ENCODE data around the gene IFT80. TPM values are rescaled to one million over a fixed set of nuclear protein-coding genes. Genes with fewer than 3 reads are reported as not detected.

Gene IFT80
- total and polyA plus RNA-seq, 9 of the 15 experiments (the other 6 are each of a cell fraction or from before 2014, with no cell fraction given) = 6.7 to 21.1 (median 16.4) TPM

DNA sequence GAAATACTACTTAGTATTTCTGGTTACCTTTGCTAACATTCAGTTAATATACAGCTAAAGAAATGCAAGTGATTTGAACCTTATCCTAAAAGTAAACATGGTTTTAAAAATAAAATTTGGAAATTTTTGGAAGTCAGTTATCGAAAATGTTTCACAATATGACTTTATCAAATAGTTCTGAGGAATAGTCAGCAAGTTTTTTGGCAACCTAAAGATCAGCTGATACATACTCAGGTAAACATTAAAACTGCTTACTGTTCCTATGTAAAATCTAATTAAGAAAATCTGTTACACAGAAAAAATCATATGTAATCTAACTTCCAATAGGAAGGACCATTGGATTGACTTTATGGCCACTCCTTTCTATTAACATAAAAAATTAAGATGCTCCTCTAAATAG is 24.1 kb downstream of the IFT80 start:
- no peak for ATAC-seq
- intact Hi-C loops (cut with micrococcal nuclease) = no loop called here
- H3K9me1 ChIP-seq (ENCODE audit: control insufficient read depth, insufficient read depth, low read length) = no peaks in the 10 kb centered on the region
- H3K9me3 ChIP-seq (replicated peaks; ENCODE audit: control insufficient read depth, insufficient read depth, low read depth, low read length) = no peaks in the 10 kb centered on the region
- BruUV-seq (replicated peaks) = no TSS peak
- no peaks in the 10 kb centered on the region for H3K79me2 ChIP-seq (ENCODE audit: control insufficient read depth, insufficient read depth, low read length)
- no peaks in the 10 kb centered on the region; a peak in 1 of 5 replicates for H3K4me1 ChIP-seq (replicated peaks in 1 of 2; ENCODE audit: control insufficient read depth in 2 of 2, insufficient read depth in 2 of 2, low read length in 2 of 2)
- in situ Hi-C loops (cut with MboI) = no loop called here
- ChIA-PET POLR2A (no interaction called here), CTCF (ENCODE audit: low intra/inter-chr PET ratio) (no interaction called here)
- H3K27me3 ChIP-seq (ENCODE audit: control insufficient read depth in 2 of 2, insufficient read depth in 2 of 2, low read length in 2 of 2) = no peaks in the 10 kb centered on the region
- WGBS (ENCODE audit: insufficient coverage, low coverage, missing lambda C conversion rate) = 80% methylated on average over 1 of the region's 1 CpG
- H3K9ac ChIP-seq (ENCODE audit: insufficient read depth in 1 of 2, low read depth in 2 of 2, low read length in 2 of 2) = no peak overlapping the region
- no peaks in the 10 kb centered on the region for H4K20me1 ChIP-seq (replicated peaks; ENCODE audit: control insufficient read depth, insufficient read depth, low read length)
- DNase-seq (ENCODE audit: extremely low read depth in 1 of 4, low spot score in 3 of 4) = no peak
- H3K27ac ChIP-seq (ENCODE audit: extremely low read depth, low read depth, low read length) = no peak overlapping the region
- H3K4me3 ChIP-seq = no peak overlapping the region
- no peak for FAIRE-seq
- no peak overlapping the region for H3K4me2 ChIP-seq (ENCODE audit: insufficient read depth, low read length)
- no peak overlapping the region for H2AFZ ChIP-seq (ENCODE audit: low read depth, low read length)
- no peaks in the 10 kb centered on the region for H3K36me3 ChIP-seq (ENCODE audit: control insufficient read depth, insufficient read depth, low read length)
- TF ChIP-seq LCOR (CRISPR knock-in tag; IDR thresholded peaks at IDR 0.05) (no peak), TEAD1 (CRISPR knock-in tag; IDR thresholded peaks at IDR 0.05) (no peak), HDAC3 (IDR thresholded peaks at IDR 0.05; ENCODE audit: borderline replicate concordance, partially characterized antibody) (no peak), NCOA6 (IDR thresholded peaks at IDR 0.05) (no peak), BMI1 (IDR thresholded peaks at IDR 0.05; ENCODE audit: low read length) (no peak), ZNF282 (CRISPR knock-in tag; IDR thresholded peaks at IDR 0.05) (no peak), SIN3B (IDR thresholded peaks at IDR 0.05; ENCODE audit: low read depth) (no peak), THRAP3 (IDR thresholded peaks at IDR 0.05; ENCODE audit: borderline replicate concordance) (no peak), RHOXF2B (CRISPR knock-in tag; conservative IDR thresholded peaks at IDR 0.05) (no peak), FOXA1 (IDR thresholded peaks at IDR 0.05; ENCODE audit: borderline replicate concordance) (no peak), ETV5 (CRISPR knock-in tag; IDR thresholded peaks at IDR 0.05; ENCODE audit: low read depth) (no peak), MAZ (CRISPR knock-in tag; conservative IDR thresholded peaks at IDR 0.05 in 1 of 2, IDR thresholded peaks at IDR 0.05 in 1 of 2) (no peak), HDAC8 (tag; IDR thresholded peaks at IDR 0.05) (no peak)
- TF ChIP-seq, protein P1, sequence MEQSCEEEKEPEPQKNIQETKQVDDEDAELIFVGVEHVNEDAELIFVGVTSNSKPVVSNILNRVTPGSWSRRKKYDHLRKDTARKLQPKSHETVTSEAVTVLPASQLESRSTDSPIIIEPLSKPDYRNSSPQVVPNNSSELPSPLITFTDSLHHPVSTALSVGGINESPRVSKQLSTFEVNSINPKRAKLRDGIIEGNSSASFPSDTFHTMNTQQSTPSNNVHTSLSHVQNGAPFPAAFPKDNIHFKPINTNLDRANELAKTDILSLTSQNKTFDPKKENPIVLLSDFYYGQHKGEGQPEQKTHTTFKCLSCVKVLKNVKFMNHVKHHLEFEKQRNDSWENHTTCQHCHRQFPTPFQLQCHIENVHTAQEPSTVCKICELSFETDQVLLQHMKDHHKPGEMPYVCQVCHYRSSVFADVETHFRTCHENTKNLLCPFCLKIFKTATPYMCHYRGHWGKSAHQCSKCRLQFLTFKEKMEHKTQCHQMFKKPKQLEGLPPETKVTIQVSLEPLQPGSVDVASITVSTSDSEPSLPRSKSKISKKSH (CRISPR knock-in tag; IDR thresholded peaks at IDR 0.05) = no peak
- TF ChIP-seq, protein P2, sequence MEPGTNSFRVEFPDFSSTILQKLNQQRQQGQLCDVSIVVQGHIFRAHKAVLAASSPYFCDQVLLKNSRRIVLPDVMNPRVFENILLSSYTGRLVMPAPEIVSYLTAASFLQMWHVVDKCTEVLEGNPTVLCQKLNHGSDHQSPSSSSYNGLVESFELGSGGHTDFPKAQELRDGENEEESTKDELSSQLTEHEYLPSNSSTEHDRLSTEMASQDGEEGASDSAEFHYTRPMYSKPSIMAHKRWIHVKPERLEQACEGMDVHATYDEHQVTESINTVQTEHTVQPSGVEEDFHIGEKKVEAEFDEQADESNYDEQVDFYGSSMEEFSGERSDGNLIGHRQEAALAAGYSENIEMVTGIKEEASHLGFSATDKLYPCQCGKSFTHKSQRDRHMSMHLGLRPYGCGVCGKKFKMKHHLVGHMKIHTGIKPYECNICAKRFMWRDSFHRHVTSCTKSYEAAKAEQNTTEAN (CRISPR knock-in tag; IDR thresholded peaks at IDR 0.05) = no peak
- TF ChIP-seq, protein P3, sequence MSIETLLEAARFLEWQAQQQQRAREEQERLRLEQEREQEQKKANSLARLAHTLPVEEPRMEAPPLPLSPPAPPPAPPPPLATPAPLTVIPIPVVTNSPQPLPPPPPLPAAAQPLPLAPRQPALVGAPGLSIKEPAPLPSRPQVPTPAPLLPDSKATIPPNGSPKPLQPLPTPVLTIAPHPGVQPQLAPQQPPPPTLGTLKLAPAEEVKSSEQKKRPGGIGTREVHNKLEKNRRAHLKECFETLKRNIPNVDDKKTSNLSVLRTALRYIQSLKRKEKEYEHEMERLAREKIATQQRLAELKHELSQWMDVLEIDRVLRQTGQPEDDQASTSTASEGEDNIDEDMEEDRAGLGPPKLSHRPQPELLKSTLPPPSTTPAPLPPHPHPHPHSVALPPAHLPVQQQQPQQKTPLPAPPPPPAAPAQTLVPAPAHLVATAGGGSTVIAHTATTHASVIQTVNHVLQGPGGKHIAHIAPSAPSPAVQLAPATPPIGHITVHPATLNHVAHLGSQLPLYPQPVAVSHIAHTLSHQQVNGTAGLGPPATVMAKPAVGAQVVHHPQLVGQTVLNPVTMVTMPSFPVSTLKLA (conservative IDR thresholded peaks at IDR 0.05) = no peak
- TF ChIP-seq, protein P4, sequence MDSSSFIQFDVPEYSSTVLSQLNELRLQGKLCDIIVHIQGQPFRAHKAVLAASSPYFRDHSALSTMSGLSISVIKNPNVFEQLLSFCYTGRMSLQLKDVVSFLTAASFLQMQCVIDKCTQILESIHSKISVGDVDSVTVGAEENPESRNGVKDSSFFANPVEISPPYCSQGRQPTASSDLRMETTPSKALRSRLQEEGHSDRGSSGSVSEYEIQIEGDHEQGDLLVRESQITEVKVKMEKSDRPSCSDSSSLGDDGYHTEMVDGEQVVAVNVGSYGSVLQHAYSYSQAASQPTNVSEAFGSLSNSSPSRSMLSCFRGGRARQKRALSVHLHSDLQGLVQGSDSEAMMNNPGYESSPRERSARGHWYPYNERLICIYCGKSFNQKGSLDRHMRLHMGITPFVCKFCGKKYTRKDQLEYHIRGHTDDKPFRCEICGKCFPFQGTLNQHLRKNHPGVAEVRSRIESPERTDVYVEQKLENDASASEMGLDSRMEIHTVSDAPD (CRISPR knock-in tag; IDR thresholded peaks at IDR 0.05) = no peak

All from K562 (cell line).